ENCODE data around the gene UBXN6. TPM values are rescaled to one million over a fixed set of nuclear protein-coding genes. Genes with fewer than 3 reads are reported as not detected.
A peak's percentile ranks its signal among the peaks of the same experiment; 100 is the strongest.

Gene UBXN6
- polyA plus RNA-seq, 1 donor = 106 TPM

DNA sequence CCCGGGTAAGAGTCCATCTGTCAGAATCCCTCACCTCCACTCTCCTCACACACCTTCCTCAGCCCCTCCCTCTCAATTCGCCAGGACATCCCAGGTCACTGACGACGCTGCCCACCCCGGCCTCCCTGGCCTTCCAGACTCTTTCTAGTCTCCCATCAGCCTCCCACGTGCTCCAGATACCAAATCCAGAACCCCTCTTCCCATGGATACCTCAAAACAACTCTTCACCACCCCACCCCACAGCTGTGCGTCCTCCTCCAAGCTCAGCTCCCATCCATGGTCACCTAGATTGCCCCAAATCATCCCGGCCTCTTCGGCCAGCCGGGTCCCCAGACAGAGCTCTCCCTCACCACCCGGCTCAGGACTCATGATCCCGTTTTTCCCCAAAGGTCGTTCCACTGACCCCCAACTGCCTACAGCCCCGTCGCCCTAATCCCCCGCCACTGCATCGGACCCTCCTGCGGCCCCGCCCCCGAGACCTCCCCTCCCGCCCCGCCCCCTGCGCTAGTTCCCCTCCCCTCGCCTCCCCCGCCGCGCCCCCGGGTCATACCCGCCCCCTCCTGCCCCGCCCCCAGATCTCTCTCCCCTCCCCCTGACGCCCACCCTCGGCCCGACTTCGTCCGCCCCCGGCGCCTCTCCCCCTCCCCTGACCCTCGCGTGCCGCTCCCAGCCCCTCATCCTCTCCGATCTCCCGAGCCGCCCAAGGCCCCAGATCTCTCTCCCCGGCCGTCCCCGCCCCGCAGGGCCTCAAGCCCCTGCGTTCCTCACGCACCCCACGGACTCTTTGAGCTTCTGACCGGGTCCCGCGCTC is 546 bp downstream of the UBXN6 start:
- no peak for DNase-seq (ENCODE audit: low read depth)

DNA sequence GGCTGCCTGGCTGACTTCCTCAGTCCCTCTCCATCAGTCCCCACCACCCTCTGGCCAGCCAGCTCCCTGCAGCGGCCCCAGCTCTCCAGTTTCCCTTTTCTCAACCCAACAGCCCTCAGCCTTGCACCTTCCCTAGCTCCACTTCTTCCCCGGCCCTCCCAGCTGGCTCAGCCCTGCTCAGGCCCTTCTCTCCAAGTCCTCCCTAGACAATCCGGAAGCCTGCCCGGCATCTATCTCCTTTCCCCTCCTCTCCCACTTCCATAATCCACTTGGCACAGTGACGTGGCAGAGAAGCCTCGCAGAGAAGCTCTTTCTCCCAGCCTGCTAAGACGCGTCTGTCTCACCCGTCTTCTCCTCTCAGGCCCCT is 1.1 kb downstream of the UBXN6 start:
- DNase-seq (ENCODE audit: low read depth) = peak; percentile 38

DNA sequence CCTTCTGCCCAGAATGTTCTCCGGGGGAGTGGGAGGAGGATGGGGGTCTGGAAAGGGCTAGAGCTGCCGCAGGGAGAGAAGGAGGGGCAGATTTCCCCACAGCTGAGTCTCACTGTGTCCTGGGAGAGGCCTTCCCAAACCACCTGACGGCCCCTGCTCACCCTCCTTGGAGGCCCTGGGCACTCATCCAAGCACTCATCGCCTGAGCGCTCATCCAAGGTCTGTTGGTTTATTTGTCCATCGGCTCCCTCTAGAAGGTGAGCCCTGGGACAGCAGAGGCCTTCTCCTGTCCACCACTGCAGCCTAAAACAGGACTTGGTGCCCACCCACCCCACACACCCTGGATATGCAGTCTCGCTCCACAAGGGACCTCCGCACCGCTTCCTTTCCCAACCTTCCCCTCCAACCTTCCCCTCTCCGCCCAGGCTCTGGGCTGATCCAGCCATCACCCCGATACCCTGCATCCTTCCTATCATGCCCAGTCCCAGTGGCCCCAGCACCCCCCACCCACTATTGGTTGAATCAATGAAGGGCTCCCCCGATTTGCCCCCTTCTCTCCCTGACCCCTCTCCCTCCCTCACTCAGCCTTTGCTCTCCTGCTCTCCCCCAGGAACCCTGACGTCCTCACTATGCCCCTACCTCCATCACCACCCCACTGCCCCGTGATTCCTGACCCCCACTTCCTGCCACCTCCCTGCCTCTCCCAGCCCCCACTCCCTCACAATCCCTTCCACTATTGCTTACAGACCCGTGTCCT is 1.7 kb downstream of the UBXN6 start:
- DNase-seq (ENCODE audit: low read depth) = peak; percentile 44

DNA sequence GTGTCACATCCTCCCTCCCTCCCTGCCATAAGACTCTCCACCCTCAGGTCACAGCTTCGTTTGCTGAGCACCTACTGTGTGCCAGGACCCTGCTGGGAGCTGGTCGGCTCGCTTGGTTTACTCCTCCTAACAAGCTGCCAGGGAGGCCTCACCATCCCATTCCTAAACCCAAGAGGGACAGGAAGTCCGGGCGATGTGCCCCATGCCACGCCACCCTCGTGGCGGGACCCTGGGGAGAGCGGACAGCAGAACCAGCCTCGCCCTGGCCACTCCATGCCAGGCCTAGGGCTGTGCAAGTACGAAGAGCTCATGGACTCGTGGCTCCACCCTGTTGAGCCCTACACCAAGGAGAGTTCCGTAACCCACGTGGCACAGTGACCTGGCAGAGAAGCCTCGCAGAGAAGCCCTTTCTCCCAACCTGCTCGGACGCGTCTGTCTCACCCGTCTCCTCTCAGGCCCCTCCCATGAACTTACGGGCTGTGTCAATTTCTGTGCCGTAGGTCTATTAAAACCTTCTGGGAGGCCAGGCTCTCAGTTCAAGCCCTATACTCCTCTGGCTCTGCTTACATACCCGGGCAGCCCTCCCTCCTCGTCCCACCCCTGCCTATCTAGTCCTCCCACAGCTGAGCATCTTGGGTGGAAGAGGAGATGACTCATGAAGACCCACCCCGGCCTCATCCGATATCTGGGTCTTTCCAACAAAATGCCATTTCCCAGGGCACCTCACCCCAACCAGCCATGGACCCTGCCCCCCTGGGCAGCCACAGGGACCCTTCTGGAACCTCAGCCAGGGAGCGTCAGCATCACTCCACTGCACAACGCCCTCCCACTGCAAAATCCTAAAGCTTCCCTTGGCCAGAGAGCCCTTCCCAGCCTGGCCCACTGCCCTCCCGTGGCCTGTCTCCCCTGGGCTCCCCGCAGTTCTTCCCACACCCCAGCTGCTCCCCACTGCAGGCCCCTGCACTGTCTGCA is 2.6 kb downstream of the UBXN6 start:
- DNase-seq (ENCODE audit: low read depth) = no peak

DNA sequence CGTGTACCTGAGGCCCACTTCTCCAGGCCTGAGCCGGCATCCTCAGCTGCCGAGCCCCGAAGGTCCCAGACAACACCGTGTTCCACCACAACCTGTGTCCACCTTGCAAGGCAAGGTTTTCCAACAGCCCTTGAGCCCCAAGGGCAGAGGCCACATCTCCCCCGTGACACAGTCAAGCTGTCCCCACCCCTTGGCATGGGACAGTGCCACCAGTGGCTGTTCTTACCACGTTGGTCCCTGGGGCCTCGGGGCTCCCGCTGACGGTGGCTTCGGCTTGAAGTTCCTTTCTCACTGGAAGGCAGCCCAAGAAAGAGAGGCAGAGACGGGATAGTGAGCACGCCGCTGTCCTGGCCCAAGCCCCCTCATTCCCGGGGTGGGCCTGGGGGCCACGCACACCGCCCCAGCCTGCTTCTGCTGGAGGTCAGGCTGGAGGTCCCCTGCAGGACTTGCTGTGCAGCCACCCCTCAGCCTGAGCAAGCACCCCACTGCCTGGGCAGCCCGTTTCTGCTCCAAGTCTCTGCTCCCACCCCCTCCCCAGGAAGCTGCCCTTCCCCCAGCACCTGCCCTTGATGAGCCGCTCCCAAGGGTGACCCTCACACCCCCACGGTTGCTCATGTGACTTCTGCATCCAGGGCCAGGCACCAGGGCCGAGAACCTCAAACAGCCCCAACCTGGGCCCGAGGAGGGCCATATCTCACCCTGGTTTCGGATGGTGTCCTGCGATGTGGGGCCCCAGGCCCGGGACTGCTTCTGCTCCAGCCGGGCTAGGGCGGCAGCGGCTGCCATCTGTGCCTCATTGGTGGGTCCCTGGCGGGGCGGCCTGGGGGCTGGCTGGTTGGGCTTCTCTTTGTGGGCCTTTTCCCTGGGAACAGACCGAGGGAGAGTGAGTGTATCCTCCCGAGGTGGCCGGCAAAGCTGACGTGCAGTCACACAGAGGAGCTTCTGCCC is 4.1 kb downstream of the UBXN6 start:
- no peak for DNase-seq (ENCODE audit: low read depth)

DNA sequence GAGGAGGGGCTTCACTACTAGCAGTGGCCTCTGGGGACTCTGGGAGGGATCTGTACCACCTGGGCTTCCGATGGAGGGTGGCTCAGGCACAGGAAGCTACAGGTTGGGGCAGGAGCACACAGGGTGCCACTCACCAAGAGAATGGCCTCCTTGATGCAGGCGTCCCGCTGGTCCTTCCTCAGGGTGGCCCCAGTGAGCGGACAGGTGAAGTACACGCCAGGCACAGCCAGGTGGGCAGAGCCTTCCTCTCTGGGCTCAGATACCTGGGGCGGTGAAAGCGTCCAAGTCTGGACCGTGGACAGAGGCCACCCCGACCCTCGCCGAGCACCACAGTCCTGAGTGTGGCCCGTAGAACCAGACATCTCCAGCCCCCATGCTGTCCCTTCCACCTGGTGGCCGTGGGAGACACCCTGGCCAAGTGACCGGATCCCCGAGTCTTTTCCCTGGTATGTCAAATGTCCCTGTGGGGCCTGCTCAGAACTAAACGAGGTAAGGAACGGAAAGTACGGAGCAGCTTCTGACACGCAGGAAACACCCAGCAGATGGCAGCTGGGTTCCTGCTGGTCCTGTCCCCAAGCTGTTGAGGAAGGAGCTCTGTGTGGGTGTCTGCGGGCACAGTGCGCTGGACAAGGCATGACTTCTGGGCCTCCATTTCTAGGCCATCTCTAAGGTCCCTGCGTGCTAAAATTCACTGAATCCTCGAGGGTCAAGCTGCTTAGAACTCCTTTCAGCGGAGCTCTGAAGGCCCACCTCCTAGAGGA is 5.2 kb downstream of the UBXN6 start:
- DNase-seq (ENCODE audit: low read depth) = no peak

DNA sequence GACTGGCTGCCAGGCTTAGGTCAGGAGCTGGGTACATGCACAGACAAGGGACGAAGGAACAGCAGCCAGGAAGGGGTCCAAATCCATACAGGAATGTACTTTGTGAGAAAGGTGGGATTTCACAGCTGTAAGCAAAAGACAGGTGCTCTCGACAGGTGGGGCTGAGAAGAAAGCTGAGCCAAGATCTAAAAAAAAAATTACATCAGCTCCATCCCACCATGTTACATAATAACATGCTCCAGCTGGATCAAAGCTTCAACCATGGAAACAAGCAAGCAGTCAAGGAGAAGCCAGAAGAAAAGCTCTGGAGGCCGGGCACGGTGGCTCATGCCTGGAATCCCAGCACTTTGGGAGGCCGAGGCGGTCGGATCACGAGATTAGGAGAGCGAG is 8.0 kb downstream of the UBXN6 start:
- no peak for DNase-seq (ENCODE audit: low read depth)

DNA sequence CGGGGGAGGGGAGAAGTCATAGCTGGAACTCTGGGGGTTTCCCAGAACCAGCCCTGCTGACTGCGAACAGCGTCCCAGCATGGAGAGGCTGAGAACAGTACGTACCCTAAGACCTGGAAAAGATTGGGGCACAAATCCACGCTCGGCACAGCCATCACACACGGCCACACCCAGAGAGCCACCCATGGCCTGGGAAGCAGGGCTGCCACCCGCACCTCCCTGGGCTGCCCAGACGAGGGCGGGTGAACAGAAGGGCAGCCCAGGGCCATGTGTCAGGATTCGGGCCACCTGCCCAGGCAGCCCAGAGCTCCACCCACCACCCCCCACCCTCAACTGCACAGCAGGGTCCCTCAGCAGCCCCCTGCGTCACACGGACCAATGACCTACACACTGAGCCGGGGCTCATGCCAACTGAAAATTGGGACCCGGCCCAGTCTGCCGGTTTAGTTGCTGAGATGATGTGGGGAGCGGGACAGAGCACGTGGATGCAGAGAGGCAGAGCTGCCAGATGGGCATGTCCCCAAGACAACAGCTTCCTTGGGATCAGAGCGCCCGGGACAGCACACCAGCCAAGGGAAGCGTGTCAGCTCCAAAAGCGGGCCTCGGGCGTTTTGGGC is 8.5 kb downstream of the UBXN6 start:
- DNase-seq (ENCODE audit: low read depth) = no peak

DNA sequence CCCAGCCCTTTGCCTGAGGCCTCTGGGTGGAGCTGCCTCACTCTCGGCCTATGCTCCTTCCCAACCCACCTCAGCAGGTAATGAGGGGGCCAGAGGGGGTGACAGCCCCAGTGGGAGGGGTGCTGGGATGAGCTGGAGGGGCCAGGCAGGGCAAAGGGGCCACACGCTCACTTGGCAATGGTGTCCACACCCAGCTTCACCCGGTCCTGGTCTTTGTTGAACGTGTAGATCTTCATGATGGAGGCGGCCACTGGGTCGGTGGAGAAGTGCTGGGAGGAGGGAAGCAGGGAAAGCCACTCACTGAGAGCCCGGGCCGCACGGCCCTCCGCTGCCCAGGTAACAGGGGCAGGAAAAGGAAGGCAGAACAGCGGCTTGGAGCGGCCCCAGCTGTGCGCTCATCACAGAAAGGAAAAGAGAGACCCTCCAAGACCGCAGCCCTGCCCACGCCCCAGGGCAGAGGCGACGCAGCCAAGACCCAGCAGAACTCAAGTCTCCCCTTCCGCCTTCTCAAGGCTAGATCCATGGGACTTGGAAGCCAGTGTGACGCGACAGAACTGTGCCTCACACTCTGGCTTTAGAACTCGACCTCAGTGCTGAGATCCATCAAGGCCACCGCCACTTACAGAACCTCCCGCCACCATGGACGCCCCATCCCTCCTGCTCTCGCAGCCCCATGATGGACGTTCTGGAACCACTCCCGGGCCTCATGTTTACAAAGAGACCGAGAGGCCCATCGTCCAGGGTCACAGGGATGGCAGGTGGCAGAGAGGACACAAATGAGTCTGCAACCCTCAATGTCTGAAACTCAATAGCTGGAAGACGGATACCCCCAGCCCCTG is 9.2 kb downstream of the UBXN6 start:
- DNase-seq (ENCODE audit: low read depth) = no peak

DNA sequence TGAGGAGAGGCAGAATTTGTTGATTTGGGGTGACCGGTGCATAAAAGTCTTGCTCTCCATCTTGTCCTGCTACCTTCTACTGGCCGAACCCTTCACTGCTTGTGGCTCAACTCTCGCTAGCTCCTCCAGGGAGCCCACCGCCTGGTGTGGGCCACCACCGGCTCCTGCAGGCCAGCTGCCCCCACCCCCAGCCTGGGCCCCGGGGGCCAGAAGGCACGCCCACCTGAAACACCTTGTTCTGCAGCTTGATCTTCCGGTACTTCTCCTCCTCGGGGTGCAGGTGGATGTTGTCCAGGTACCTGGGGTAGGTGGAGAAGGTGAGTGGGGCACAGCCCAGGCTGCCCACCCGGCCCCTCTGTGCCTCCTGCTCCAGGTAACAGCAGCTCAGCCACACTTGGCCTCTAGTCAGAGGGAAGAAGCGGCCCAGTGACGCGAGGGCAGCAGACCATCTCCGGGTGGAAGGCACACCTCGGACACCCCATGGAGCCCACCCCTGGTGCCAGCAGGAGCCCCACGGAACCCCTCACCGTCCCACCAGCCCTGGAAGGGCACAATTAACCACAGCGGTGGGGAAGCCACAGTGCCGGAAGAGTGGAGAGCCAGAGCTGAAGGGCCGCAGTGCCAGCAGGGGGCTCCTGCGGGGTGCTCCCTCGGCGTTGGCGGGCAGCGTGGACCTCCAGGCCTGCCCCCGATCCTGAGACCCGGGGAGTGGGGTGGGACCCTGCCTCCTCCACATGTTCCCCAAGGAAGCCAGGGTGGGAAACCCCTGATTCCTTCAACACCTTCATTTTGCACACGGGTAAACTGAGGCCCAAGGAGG is 10.1 kb downstream of the UBXN6 start:
- no peak for DNase-seq (ENCODE audit: low read depth)

DNA sequence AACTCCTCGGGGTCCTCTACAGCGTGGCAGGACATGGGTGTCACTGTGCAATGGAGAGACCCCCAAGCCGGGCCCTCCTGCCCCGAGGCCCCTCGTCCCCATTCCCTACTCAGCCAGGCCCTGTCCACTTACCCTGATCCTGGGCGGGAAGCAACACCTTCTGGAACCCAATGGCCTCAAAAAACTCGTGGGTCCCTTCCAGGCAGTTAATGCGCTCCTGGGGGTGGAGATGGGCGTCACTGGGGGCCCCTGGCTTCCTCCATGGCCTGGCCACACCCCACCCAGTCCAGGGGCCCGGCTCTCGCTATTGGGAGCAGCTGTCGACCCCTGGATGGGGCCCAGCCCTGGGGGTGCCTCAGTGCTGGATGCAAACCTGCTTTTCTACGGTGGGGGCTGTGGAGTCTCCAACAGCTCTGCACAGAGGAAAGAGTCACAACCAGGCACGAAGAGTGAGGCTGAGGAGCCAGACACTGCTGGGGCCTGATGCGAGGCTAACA is 10.8 kb downstream of the UBXN6 start:
- no peak for DNase-seq (ENCODE audit: low read depth)

DNA sequence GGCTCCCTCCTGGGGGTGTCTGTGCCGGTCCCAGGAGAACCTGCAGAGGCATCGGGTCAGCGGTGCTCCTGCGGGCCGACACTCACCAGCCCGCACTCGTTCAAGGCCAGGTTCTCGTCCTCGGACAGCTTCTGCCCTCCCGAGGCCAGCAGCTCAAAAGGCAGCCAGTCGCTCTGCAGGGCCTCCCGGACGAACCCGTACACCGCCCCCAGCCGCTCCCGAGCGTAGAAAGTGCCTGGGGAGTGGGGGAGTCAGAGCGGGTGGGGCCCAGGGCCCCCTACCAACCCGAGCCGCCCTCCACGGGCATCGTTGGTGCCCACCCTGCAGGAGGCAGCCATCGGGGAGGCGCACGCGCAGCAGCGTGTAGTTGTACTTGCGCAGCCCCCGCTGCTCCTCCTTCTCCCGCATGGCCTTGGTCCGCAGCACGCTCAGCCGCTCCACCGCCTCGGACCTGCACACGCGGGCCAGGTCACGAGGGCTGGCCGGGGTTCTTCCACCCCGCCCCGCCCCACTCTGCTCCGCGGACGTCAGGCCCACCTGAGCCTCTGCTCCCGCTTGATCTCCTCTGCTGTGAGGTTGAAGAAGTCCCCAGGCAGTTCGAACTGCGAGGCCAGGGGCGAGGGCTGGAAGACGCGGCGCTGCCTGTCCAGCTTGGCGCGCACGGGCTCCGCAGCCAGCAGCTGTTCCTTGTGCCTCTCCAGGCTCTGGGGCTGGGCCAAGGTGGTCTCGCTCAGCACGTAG is 11.5 kb downstream of the UBXN6 start:
- no peak for DNase-seq (ENCODE audit: low read depth)

DNA sequence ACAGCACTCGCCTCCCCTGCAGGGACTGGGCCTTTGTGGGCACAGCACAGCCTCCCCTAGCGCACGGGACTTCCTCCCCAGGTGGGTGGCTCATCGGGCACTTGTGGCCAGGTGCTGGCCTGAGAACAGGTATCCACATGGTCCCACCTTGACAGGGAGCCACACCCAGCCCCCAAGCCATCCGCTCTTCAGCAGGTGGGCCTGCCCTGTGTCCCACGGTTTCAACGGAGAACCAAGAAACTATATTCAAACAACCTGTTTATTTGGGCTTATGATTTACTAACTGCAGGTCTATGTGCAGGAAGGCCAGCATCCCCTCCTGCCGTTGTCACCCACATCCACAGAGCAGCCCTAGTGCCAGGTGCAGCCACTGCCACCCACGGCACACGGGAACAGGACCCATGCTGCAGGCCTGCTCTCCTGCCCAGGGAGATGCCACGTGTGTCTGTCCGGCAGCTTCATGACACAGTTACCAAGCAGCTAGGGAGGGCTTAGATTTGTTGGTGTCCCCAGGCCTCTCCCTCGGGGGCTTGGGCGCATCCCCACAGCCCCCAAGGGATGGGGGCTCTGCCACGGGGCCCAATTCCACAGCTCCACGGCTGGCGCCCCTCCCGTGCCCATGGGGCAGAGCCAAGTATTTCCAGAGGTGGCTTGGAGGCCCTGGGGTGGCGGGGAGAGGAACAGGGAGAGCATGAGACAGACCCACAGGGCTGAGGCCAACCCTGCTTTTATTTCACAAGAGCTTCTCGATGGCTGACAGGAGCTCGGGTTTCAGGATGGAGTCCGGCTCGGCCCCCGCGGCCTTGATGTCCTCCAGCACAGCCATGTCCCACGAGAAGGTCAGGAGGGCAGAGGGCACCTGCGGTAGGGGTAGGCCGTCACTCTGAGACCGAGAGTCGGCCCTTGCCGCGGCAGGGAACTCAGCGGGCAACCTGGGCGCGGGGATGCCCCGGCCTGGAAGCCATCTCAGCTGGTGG is 12.5 kb downstream of the UBXN6 start:
- no peak for DNase-seq (ENCODE audit: low read depth)

DNA sequence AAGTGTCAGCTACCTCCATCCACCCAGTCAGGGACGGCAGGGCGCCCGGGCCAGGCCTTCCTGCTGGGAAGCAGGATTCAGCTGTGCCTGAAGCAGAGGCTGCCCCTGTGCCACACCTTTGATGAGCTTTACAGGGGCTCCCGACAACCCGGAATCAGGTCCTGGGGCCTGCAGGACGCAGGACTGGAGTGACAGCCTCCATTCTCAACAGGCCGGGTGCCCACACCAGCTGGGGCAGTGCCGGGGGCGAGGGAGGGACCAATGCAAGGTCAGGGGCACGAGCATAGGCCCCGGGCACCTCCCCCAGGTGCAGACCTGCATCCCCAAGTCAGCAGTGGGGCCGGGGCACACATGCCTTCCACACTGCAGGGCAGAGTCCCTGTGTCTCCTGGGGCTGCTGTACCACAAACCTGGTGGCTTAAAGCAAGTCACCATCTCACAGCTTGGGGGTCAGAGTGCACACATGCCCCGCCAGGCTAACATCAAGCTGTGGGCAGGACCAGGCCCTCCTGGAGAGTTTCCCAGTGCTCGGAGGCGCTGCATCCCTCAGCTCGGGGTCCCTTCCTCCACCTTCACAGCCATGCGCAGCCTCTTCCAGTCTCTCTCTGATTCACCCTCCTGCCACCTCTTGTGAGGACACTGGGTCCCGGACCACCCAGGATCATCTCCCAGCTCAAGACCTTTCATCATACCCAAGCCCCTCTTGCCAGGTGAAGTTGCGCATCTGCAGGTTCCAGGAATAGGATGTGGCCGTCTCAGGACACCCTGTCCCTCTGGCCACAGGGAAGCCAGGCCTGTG is 13.4 kb downstream of the UBXN6 start:
- no peak for DNase-seq (ENCODE audit: low read depth)

DNA sequence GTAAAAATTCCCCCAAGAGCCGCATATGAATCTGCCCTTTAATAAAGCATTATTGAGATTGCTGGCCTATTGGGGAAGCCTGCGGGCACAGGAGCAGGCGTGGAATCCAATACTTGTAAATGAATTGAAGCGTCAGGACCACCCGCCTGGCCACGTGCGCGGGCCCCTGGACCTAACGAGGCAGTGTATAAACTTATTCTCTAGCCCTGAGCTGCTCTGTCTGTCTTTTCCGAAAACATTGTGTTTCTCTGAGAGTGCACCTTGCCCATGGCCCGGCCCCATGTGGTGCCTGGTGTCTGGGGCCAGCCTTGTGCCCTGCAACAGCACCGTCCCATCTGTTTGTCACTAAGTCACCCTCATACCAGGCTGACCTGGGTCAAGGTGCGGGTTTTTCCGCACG is 14.4 kb downstream of the UBXN6 start:
- DNase-seq (ENCODE audit: low read depth) = no peak
